Small intestine (tissue), 7 donors: ENCODE measurements around the gene HS6ST2. TPM values are rescaled to one million over a fixed set of nuclear protein-coding genes. Genes with fewer than 3 reads are reported as not detected.

ENCODE experiments used
- DNase-seq, 2 donors: peaks; one replicate each; pipeline versions ENCODE4 v3.0.0 to v3.0.0-alpha.2; 2013
- FAIRE-seq: peaks from 2 replicates; lab custom pipeline; 2012; peaks lifted over from hg19 to GRCh38; lab: Jason Lieb, UNC
- H3K27ac ChIP-seq, 3 donors: one replicate each; pipeline ENCODE4 v1.5.1; 2013; ENCODE audit warnings: low read length in 2 of 3, mild to moderate bottlenecking in 2 of 3, control low read depth in 1 of 3, inconsistent platforms in 1 of 3, low read depth in 1 of 3, moderate library complexity in 1 of 3
- H3K27me3 ChIP-seq, 3 donors: one replicate each; pipeline ENCODE4 v1.6.1; 2013; ENCODE audit warnings: low read length in 3 of 3, inconsistent platforms in 1 of 3; ENCODE audit not compliant: control insufficient read depth in 3 of 3, insufficient read depth in 3 of 3
- H3K36me3 ChIP-seq, 3 donors: one replicate each; pipeline ENCODE4 v1.6.1; 2013; ENCODE audit warnings: low read length in 3 of 3, inconsistent platforms in 1 of 3, low read depth in 1 of 3, mild to moderate bottlenecking in 1 of 3, moderate library complexity in 1 of 3; ENCODE audit not compliant: control insufficient read depth in 3 of 3, insufficient read depth in 2 of 3
- H3K4me1 ChIP-seq, 3 donors: one replicate each; pipeline ENCODE4 v1.6.1; 2013; ENCODE audit warnings: low read length in 2 of 3, inconsistent platforms in 1 of 3, low read depth in 1 of 3, mild to moderate bottlenecking in 1 of 3, moderate library complexity in 1 of 3; ENCODE audit not compliant: control insufficient read depth in 3 of 3, insufficient read depth in 2 of 3
- H3K4me3 ChIP-seq, 3 donors: one replicate each; pipeline ENCODE4 v1.5.1; 2013; ENCODE audit warnings: low read length in 3 of 3, control low read depth in 1 of 3, inconsistent platforms in 1 of 3, low read depth in 1 of 3, mild to moderate bottlenecking in 1 of 3, moderate library complexity in 1 of 3
- H3K9me3 ChIP-seq, 2 donors: one replicate each; pipeline ENCODE4 v1.6.1; 2013; ENCODE audit warnings: low read depth in 1 of 2, low read length in 1 of 2; ENCODE audit not compliant: control insufficient read depth in 2 of 2, insufficient read depth in 1 of 2
- WGBS, 3 donors: extraction: QIAGEN DNeasy Blood & Tissue Kit; methylation state at CpG; one replicate each; pipeline ENCODE4 v1.1.7; 2013; 5-methylcytosine and 5-hydroxymethylcytosine counted together
- polyA plus RNA-seq, 4 donors: library from polyadenylated mRNA; stranded (reverse) in 3 of 4; unstranded in 1 of 4; fragments of 200-250 nt in 3 of 4; fragments of 120-200 nt in 1 of 4; gene quantifications; one replicate each; pipeline versions ENCODE4 v1.2.1 to v1.2.3, GENCODE V29; 2013
- donor health status: healthy with polysubstance abuse.
- donor health status: control.
- donor health status: control.
- donor health status: Bipolar disorder and iron deficiency.
- donor health status: healthy.

Gene HS6ST2
- polyA plus RNA-seq, 4 donors, result 0.12 to 0.55 TPM; not detected in 2

GRCh38 chrX:132657876-132658275, 300.6 kb downstream of the HS6ST2 start:
- no peak for DNase-seq
- no peaks in the 10 kb centered on the region for H3K36me3 ChIP-seq
- 61 to 73% (median 64%) methylated on average over 5 of the region's 5 CpGs for WGBS, 3 donors
- no peaks in the 10 kb centered on the region for H3K4me1 ChIP-seq
- no peaks in the 10 kb centered on the region for H3K27me3 ChIP-seq
- no peaks in the 10 kb centered on the region for H3K9me3 ChIP-seq
- no peak overlapping the region for H3K4me3 ChIP-seq
- no peak for FAIRE-seq
- no peak overlapping the region for H3K27ac ChIP-seq

- WGBS, 3 donors, result 64 to 75% (median 67%) methylated on average over 4 of the region's 4 CpGs
- DNase-seq (no peak), FAIRE-seq (no peak)
- Histone ChIP-seq H3K4me3 (no peak overlapping the region), H3K9me3 (no peaks in the 10 kb centered on the region), H3K36me3 (no peaks in the 10 kb centered on the region), H3K27ac (no peak overlapping the region), H3K27me3 (no peaks in the 10 kb centered on the region), H3K4me1 (no peaks in the 10 kb centered on the region)
Measured at GRCh38 chrX:132652871-132653270, 305.6 kb downstream of the HS6ST2 start.

DNA sequence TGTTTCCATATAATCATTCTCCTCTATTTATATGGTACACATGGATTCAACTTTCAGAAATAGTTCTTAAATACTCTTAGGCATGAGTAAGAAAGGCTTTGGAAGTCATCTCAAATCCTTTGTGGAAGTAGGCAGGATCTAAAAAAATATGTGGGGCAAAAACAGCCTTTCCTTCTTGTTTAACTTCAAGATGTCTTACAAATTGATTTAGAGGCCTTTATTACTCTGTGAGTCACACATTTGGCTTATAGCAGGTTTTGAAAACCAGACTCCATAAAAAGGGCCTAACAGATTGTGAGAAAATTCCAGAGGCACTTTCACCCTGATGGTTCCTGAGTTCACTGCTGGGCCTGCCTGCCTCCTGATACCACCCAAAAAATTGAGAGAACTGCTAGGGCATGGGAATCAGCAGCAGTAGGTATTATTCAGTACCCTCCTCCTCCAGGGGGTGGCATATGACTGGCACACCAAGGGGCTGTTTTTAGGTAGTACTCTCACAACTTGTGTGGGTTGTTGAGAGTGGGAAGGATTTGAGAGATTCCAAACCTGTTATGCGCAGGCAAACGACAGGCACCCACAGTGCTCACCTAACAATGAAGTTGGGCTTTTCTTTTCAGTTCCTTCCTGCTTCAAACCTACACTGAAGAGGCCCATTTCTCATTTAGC, 306.9 kb downstream of the HS6ST2 start:
- no peak for FAIRE-seq
- Histone ChIP-seq H3K9me3 (no peaks in the 10 kb centered on the region), H3K27me3 (no peaks in the 10 kb centered on the region), H3K4me1 (no peaks in the 10 kb centered on the region), H3K4me3 (no peak overlapping the region), H3K36me3 (no peaks in the 10 kb centered on the region), H3K27ac (no peak overlapping the region)
- DNase-seq, result no peak
- WGBS, 3 donors, result 73 to 93% (median 76%) methylated on average over 2 of the region's 2 CpGs

DNA sequence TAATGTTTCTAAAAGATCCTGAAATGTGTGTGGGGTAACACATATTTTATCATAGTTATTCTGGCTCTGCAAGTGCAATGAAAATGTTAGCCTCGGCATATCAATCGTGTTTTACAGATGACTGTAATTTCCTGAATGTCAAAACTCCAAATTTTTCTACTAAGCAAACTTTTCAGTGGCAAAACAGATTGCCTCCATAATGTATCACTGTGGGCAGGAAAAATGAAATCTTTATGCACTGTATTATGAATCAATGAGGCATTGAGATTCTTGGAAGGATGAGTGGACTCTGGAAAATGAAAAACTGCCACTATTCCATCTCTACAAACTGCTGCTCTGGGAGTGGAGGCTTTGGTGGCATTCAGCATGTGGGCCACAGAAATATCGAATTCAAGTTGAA, 309.5 kb downstream of the HS6ST2 start:
- H3K27ac ChIP-seq, result no peak overlapping the region
- no peaks in the 10 kb centered on the region for H3K27me3 ChIP-seq
- FAIRE-seq, result no peak
- H3K36me3 ChIP-seq, result no peaks in the 10 kb centered on the region
- WGBS, 3 donors, result 77 to 93% (median 77%) methylated on average over 3 of the region's 3 CpGs
- DNase-seq, result no peak
- no peak overlapping the region for H3K4me3 ChIP-seq
- no peaks in the 10 kb centered on the region for H3K9me3 ChIP-seq
- no peaks in the 10 kb centered on the region for H3K4me1 ChIP-seq

DNA sequence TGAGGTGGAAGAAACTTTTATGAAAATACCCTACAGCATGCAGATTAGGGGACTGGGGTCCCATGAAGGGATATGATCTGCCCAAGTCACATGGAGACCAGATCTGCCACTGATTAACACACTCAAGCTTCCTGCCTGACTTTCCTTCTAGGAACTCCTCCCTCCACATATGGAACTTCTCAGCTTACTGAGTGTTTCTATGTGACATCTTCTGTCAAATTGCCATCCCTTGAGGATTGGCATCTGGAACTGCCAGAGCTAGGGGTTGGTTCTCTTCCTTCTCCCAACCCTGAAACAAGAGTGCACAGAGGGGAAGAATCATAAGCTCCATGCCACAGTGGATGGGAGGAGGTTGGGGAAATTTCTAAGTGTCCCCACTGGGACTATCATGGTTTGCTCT, 319.0 kb downstream of the HS6ST2 start:
- H3K27me3 ChIP-seq, result no peaks in the 10 kb centered on the region
- no peak for DNase-seq
- H3K36me3 ChIP-seq, result no peaks in the 10 kb centered on the region
- no peaks in the 10 kb centered on the region for H3K9me3 ChIP-seq
- H3K27ac ChIP-seq, result no peak overlapping the region
- FAIRE-seq, result no peak
- no peak overlapping the region for H3K4me3 ChIP-seq
- H3K4me1 ChIP-seq, result no peaks in the 10 kb centered on the region

DNA sequence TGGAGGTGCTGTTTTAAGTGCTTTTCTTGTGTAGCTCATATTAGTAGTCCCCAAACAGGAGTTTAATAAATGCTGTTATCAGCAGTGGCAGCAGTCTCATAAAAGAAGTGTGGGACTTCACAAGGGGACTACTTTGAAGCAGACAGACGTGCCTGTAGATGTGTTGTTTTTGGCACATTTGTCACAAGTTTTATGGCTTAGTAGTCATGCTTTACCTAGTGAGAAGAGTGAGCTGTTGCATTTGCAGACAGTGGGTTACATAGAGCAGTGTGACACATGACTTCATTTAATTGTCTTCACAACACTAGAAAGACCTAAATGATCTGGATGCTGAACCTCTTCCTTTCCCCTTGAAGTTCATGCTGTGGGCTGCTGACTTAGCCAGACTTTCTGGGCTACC, 320.1 kb downstream of the HS6ST2 start:
- no peaks in the 10 kb centered on the region for H3K27me3 ChIP-seq
- H3K36me3 ChIP-seq, result no peaks in the 10 kb centered on the region
- 52 to 71% (median 67%) methylated on average over 1 of the region's 1 CpG for WGBS, 3 donors
- no peak overlapping the region for H3K4me3 ChIP-seq
- FAIRE-seq (no peak), DNase-seq (no peak)
- H3K9me3 ChIP-seq, result no peaks in the 10 kb centered on the region
- no peak overlapping the region for H3K27ac ChIP-seq
- no peaks in the 10 kb centered on the region for H3K4me1 ChIP-seq

DNA sequence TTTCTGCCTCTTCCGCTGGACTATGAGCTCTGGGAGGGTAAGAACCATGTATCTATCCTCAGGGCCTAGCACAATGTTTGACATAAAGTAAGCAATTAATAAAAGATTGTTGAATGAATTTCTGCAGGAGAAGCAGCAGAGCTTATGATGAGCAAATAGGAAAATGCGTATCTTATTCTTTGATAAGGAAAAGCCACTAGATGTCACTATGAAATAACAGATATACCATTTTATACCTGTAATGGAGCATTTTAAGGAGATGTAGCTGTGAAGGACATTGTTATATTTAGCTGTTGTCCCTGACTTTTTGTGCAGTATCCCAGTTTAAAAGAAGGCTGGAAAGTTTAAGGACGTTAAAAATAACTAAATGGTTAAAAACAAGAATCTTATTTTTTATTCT, 322.3 kb downstream of the HS6ST2 start:
- H3K27me3 ChIP-seq, result no peaks in the 10 kb centered on the region
- H3K9me3 ChIP-seq, result no peaks in the 10 kb centered on the region
- FAIRE-seq, result no peak
- DNase-seq, result no peak
- no peaks in the 10 kb centered on the region for H3K4me1 ChIP-seq
- no peak overlapping the region for H3K27ac ChIP-seq
- 33 to 59% (median 58%) methylated on average over 3 of the region's 3 CpGs for WGBS, 3 donors
- no peaks in the 10 kb centered on the region for H3K36me3 ChIP-seq
- no peak overlapping the region for H3K4me3 ChIP-seq

- no peaks in the 10 kb centered on the region for H3K4me1 ChIP-seq
- H3K27me3 ChIP-seq, result no peaks in the 10 kb centered on the region
- no peaks in the 10 kb centered on the region for H3K36me3 ChIP-seq
- no peaks in the 10 kb centered on the region for H3K9me3 ChIP-seq
- DNase-seq (no peak), FAIRE-seq (no peak)
- H3K4me3 ChIP-seq, result no peak overlapping the region
- H3K27ac ChIP-seq, result no peak overlapping the region
- 36 to 50% (median 44%) methylated on average over 1 of the region's 1 CpG for WGBS, 3 donors
Measured at GRCh38 chrX:132634521-132634920, 323.9 kb downstream of the HS6ST2 start.
